Chondrocyte (in vitro differentiated cells): ENCODE data around the gene RCBTB2. TPM values are rescaled to one million over a fixed set of nuclear protein-coding genes. Genes with fewer than 3 reads are reported as not detected.

Experiments
- DNase-seq: peaks from one replicate; pipeline ENCODE4 v3.0.0; 2021; ENCODE audit warnings: mixed read lengths, low spot score
- H3K27ac Mint-ChIP-seq: one replicate; pipeline ENCODE4 v1.8.0; 2021; ENCODE audit warnings: mild to moderate bottlenecking, moderate library complexity, mixed read lengths; ENCODE audit not compliant: unreplicated experiment
- H3K27me3 Mint-ChIP-seq: 2 replicates; pipeline ENCODE4 v1.8.0; 2021; ENCODE audit warnings: low read depth, mixed read lengths
- H3K36me3 Mint-ChIP-seq: 2 replicates; pipeline ENCODE4 v1.8.0; 2021; ENCODE audit warnings: low read depth, mixed read lengths
- H3K4me1 Mint-ChIP-seq: 2 replicates; pipeline ENCODE4 v1.8.0; 2021; ENCODE audit warnings: low read depth, mild to moderate bottlenecking, mixed read lengths
- H3K4me3 Mint-ChIP-seq: one replicate; pipeline ENCODE4 v1.8.0; 2021; ENCODE audit warnings: mild to moderate bottlenecking, moderate library complexity, mixed read lengths; ENCODE audit not compliant: unreplicated experiment
- H3K9me3 Mint-ChIP-seq: 2 replicates; pipeline ENCODE4 v1.8.0; 2021; ENCODE audit warnings: low read depth, mixed read lengths
- CTCF ChIP-seq: fragments of 200-600 bp; sonication (generic); IDR thresholded peaks from 2 replicates; pipeline ENCODE4 v1.5.0; 2021; ENCODE audit warnings: antibody characterized with exemption, mild to moderate bottlenecking, moderate library complexity
- total RNA-seq: library from RNA; stranded (reverse); gene quantifications from 3 replicates; pipeline ENCODE4 v1.2.1, GENCODE V29; 2021

Gene RCBTB2
- total RNA-seq, 1 donor from 2014 or later = 8.6 TPM

- no peaks in the 10 kb centered on the region for H3K36me3 Mint-ChIP-seq
- no peaks in the 10 kb centered on the region for H3K27me3 Mint-ChIP-seq
- no peak for TF ChIP-seq CTCF
- H3K4me1 Mint-ChIP-seq = peaks cover 12% of the 10 kb centered on the region
- no peak overlapping the region for H3K27ac Mint-ChIP-seq
- H3K9me3 Mint-ChIP-seq = peaks cover 4% of the 10 kb centered on the region
- DNase-seq = no peak
- no peak overlapping the region for H3K4me3 Mint-ChIP-seq
Observed at GRCh38 chr13:48561466-48562235, 28.8 kb upstream of the RCBTB2 start.

- Mint-ChIP-seq H3K27ac (no peak overlapping the region), H3K36me3 (peaks cover 1% of the 10 kb centered on the region), H3K4me1 (peaks cover 12% of the 10 kb centered on the region), H3K27me3 (no peaks in the 10 kb centered on the region), H3K4me3 (no peak overlapping the region), H3K9me3 (peaks cover 8% of the 10 kb centered on the region)
- no peak for TF ChIP-seq CTCF
- DNase-seq = no peak
Observed at GRCh38 chr13:48560657-48561337, 27.9 kb upstream of the RCBTB2 start.

- peaks cover 3% of the 10 kb centered on the region for H3K36me3 Mint-ChIP-seq
- no peaks in the 10 kb centered on the region for H3K27me3 Mint-ChIP-seq
- no peak overlapping the region for H3K27ac Mint-ChIP-seq
- no peak for DNase-seq
- peaks cover 12% of the 10 kb centered on the region for H3K9me3 Mint-ChIP-seq
- H3K4me3 Mint-ChIP-seq = no peak overlapping the region
- H3K4me1 Mint-ChIP-seq = peaks cover 12% of the 10 kb centered on the region
- TF ChIP-seq CTCF = no peak
Observed at GRCh38 chr13:48559638-48560320, 26.9 kb upstream of the RCBTB2 start.

GRCh38 chr13:48556817-48557216 is 23.9 kb upstream of the RCBTB2 start:
- peaks cover 5% of the 10 kb centered on the region for H3K36me3 Mint-ChIP-seq
- no peaks in the 10 kb centered on the region for H3K27me3 Mint-ChIP-seq
- DNase-seq = no peak
- TF ChIP-seq CTCF = no peak
- H3K9me3 Mint-ChIP-seq = peaks cover 20% of the 10 kb centered on the region
- no peak overlapping the region for H3K4me3 Mint-ChIP-seq
- H3K27ac Mint-ChIP-seq = no peak overlapping the region
- H3K4me1 Mint-ChIP-seq = peaks cover 12% of the 10 kb centered on the region

GRCh38 chr13:48555441-48555840 is 22.6 kb upstream of the RCBTB2 start:
- H3K36me3 Mint-ChIP-seq = peaks cover 5% of the 10 kb centered on the region
- H3K9me3 Mint-ChIP-seq = peaks cover 20% of the 10 kb centered on the region
- DNase-seq = no peak
- peaks cover 12% of the 10 kb centered on the region for H3K4me1 Mint-ChIP-seq
- TF ChIP-seq CTCF = no peak
- no peak overlapping the region for H3K4me3 Mint-ChIP-seq
- no peaks in the 10 kb centered on the region for H3K27me3 Mint-ChIP-seq
- no peak overlapping the region for H3K27ac Mint-ChIP-seq
